ENCODE measurements around the gene CKB. TPM values are rescaled to one million over a fixed set of nuclear protein-coding genes. Genes with fewer than 3 reads are reported as not detected.
"Not testable (repeated sequence)": the region's sequence is repeated elsewhere in the genome, so short reads cannot be mapped to it uniquely, and the experiment has no call there.

CKB gene
- polyA plus RNA-seq, 1 donor from 2014 or later: 0.61 TPM

DNA sequence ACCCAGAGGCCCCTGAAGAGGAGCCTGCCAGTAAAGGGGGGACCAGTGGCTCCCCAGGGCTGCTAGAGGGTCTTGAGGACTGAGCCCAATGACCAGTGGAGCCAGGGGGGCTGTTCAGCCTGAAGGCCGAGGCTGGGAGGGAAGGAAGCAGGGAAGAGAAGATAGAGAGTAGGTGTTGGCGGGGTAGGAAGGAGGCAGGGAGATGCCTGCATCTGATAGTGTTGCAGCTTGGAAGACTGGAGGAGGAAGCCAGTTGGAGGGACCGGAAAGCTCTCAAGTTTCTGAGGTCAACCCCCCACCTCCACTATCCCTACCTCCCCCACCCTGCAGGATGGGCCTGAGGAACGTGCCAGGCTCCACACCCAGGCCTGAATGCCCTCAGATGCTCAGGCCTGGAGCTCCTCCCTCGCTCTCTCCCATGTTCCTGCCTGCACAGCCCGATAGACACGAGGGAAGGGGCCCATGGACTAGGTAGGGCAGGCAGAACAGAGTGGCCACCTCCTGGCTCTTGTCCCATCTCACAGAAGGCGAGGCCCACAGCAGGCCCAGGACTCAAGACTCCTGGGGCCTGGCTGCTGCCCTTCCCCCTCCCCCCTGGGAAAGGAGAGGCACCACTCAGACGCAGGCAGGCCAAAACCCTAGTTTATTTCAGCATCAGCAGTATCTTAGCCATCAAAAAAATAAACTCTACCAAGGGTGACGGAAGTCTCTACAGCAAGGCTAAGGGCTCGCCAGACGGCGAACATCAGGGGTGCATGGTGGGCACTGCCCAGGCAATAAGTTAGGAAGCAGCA lies 3.4 kb downstream of the CKB start:
- peak overlapping the region in 1 of 3 donors; percentile 39 for H3K27ac Mint-ChIP-seq
- H3K36me3 Mint-ChIP-seq: no peaks in the 10 kb centered on the region
- H3K27me3 Mint-ChIP-seq: peaks cover 13% of the 10 kb centered on the region
- H3K4me3 Mint-ChIP-seq: peak overlapping the region in 3 of 4 donors; percentile 36 to 90 (median 80)
- no peaks in the 10 kb centered on the region for H3K9me3 Mint-ChIP-seq
- peaks cover 1 to 9% (median 4%) of the 10 kb centered on the region in 3 donors for H3K4me1 Mint-ChIP-seq

DNA sequence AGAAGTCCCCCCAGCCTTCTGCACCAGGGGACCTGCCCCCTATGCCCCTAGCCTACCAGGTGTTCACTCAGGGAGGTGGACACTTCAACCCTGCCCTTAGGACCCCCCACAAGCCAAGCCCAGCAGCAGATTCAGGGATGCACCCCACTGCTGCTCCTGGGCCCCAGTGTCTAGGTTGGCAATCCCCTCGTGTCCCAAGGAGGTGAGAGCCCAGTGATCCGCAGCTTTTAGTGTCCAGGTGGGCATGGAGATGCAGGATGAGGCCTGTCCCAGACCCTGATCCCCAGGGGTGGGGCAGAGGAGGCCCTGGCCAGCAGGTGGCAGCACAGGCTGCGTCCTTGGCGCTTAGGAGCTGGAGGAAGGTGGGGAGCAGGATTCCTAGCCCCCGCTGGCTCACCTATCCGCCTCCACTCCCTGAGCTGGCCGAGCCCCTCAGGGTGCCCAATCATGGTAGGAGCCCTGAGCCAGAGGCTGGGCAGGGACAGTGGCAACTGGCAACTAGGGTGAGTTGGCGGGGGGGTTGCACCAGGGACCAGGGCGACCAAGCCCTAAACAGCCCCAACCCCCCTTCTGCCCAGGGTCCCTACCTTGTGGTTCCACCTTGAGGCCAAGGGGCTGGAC lies 4.1 kb downstream of the CKB start:
- no peaks in the 10 kb centered on the region for H3K36me3 Mint-ChIP-seq
- H3K27me3 Mint-ChIP-seq: peaks cover 13% of the 10 kb centered on the region
- peak overlapping the region in 1 of 4 donors; percentile 80 for H3K4me3 Mint-ChIP-seq
- no peak overlapping the region for H3K27ac Mint-ChIP-seq
- H3K9me3 Mint-ChIP-seq: no peaks in the 10 kb centered on the region
- H3K4me1 Mint-ChIP-seq: peaks cover 1 to 4% (median 2%) of the 10 kb centered on the region in 3 donors

DNA sequence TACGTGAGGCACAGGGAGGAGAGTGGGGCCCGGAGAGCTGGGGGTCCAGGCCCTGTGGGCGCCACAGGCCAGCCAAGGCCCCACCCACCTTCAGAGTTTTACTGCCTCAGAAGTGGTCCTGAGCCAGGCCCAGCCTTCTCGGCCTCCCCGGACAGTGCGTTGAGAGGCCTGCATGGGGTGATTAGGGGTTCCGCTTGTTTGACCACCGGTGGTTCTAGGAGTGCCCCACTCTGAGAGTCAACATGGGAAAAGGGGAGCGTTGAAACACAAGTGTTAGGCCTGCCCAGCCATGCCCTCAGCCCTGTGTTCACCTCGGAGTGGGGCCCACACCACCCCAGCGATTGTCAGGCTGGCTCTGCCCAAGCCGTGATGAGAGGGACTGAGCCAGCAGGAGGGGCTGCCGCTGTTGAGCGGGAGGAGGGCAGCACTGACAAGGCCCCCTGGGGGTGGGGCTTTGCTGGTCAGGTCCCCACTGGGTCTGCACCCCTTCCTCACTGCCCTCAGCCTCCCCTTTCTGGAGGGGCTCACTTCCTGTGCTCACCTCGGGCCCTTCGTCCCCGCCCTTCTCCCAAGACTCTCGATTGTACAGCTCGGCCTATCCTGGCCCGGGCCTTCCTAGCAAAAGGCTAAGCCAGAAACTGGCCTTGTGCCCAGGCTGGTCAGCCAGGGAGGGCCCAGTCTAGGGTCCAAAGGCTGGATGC lies 4.8 kb downstream of the CKB start:
- Mint-ChIP-seq H3K4me3 (no peak overlapping the region), H3K27me3 (peaks cover 11% of the 10 kb centered on the region), H3K4me1 (peaks cover 0 to 4% (median 1%) of the 10 kb centered on the region in 3 donors)

GRCh38 chr14:103517174-103517566 lies 5.5 kb downstream of the CKB start:
- no peak overlapping the region for H3K27ac Mint-ChIP-seq
- H3K4me3 Mint-ChIP-seq: no peak overlapping the region
- H3K27me3 Mint-ChIP-seq: peaks cover 10% of the 10 kb centered on the region
- H3K9me3 Mint-ChIP-seq: no peaks in the 10 kb centered on the region
- H3K36me3 Mint-ChIP-seq: no peaks in the 10 kb centered on the region
- H3K4me1 Mint-ChIP-seq: peaks cover 0 to 4% (median 1%) of the 10 kb centered on the region in 3 donors

More for the DNA sequence above, 4.8 kb downstream of the CKB start:
- H3K27ac Mint-ChIP-seq: no peak overlapping the region
- no peaks in the 10 kb centered on the region for H3K9me3 Mint-ChIP-seq
- no peaks in the 10 kb centered on the region for H3K36me3 Mint-ChIP-seq

GRCh38 chr14:103516426-103517173 lies 6.0 kb downstream of the CKB start:
- Mint-ChIP-seq H3K9me3 (no peaks in the 10 kb centered on the region), H3K4me3 (peak overlapping the region in 1 of 4 donors; percentile 12), H3K36me3 (no peaks in the 10 kb centered on the region), H3K27me3 (peaks cover 9% of the 10 kb centered on the region), H3K27ac (no peak overlapping the region), H3K4me1 (peaks cover 0 to 4% (median 1%) of the 10 kb centered on the region in 3 donors)

GRCh38 chr14:103514596-103515421 lies 7.8 kb downstream of the CKB start:
- Mint-ChIP-seq H3K9me3 (no peaks in the 10 kb centered on the region), H3K4me1 (peaks cover 0 to 3% (median 0%) of the 10 kb centered on the region in 3 donors), H3K36me3 (peaks cover 6% of the 10 kb centered on the region), H3K4me3 (no peak overlapping the region), H3K27me3 (peaks cover 6% of the 10 kb centered on the region), H3K27ac (no peak overlapping the region)

DNA sequence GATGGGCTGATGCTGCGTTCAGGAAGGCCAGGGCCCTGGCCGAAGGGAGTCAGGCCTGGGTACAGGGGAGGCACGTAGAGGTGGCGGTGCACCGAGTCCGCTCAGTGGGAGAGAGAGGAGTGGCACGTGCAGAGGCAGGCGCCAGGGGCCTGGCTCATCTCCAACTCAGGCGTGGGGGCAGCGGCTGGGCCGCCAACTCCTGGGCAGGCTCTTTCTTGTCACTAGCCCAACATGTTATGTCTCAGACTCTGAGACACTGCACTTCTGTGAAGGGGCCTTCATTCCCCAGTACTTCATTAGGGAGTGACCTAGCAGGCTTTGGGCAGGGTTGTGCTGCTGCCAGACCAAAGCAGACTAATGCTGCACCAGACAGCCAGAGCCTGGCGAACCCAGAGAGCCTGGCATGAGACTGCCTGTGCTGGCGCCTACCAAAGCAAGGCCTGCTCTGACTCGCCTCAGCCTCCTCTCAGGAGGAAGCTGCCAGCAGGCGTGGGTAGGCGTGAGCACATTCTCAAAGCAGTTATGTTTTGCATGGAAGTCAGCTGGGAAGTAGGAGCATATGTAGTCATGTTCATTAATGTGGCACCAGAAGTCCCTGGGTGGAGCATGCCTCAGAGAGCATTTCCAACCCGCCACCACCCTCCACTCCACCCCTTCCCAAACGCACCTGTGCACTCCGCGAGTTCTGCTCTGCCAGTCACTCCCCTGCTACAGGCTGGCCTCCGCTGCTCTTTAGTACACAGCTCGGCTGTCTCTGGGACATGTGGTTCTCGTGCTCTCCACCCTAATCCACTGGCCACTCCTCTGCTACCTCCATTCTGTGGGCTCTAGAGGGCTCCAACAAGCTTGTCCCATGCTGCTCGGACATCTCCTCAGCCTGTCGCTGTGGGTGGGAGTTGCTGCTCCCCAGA lies 9.7 kb downstream of the CKB start:
- no peaks in the 10 kb centered on the region for H3K9me3 Mint-ChIP-seq
- H3K27me3 Mint-ChIP-seq: no peaks in the 10 kb centered on the region
- H3K4me3 Mint-ChIP-seq: no peak overlapping the region
- H3K36me3 Mint-ChIP-seq: peaks cover 8% of the 10 kb centered on the region
- no peak overlapping the region for H3K27ac Mint-ChIP-seq
- H3K4me1 Mint-ChIP-seq: peaks cover 0 to 3% (median 0%) of the 10 kb centered on the region in 3 donors

DNA sequence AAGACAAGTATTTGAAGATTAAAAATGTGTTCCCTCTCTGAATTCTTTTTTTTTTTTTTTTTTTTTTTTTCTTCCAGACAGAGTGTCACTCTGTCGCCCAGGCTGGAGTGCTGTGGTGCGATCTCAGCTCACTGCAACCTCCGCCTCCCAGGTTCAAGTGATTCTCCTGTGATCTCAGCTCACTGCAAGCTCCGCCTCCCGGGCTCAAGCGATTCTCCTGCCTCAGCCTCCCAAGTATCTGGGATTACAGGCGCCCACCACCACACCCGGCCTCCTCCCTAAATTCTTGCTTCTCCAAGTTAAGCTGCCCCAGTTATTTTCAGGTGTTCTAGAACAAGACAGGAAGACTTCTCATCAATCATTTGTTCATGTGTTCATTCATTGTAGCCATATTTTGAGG lies 10.4 kb downstream of the CKB start:
- not testable (repeated sequence) for H3K36me3 Mint-ChIP-seq, H3K4me3 Mint-ChIP-seq, H3K4me1 Mint-ChIP-seq, H3K27ac Mint-ChIP-seq, H3K27me3 Mint-ChIP-seq, H3K9me3 Mint-ChIP-seq

DNA sequence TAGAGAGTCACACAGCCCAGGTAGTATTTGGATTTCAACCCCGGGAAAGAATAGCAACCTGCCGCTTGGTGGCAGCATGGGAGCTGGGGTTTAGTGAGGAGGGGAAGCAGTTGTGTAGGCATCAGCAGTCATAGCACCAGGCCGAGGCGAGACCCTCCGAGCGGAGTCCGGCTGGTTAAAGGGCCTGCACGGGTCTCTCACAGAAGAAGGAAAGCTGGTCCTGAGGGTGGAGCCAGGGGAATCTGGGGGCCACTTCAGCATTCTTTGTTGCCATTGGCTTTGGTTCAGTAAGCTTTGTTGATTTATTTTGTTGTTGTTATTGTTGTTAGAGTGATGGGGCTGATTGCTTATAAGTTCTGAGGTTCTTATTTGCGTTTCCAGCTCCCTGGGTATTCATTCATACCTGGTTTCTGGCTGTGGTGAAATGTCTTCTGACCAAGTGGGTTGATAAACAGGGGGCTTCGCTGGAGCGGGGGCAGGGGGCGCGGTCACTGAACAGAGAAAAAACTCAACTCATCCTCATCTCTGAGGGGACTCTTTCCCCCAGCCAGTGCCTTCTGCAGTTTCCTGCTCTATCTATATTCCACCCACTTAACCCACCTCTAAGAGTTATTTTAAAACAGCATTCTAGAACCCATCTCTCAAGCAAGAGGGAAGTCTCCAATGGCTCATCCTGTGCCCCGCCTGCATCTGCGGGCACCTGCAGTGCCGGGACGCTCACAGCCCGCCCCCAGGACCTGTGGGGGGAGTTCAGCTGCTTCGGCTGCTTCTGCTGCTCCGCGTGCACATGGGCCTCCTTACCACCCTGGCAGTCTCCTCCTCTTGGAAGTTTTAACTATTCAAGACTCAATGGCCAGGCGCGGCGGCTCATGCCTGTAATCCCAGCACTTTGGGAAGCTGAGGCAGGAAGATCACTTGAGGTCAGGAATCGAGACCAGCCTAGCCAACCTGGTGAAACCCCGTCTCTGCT lies 11.6 kb downstream of the CKB start:
- Mint-ChIP-seq H3K36me3 (peaks cover 8% of the 10 kb centered on the region), H3K4me3 (peak overlapping the region in 1 of 4 donors; percentile 12), H3K27ac (peak overlapping the region in 1 of 3 donors; percentile 5), H3K27me3 (no peaks in the 10 kb centered on the region), H3K4me1 (peaks cover 0 to 3% (median 1%) of the 10 kb centered on the region in 3 donors), H3K9me3 (no peaks in the 10 kb centered on the region)

GRCh38 chr14:103509864-103510723 lies 12.5 kb downstream of the CKB start:
- Mint-ChIP-seq H3K4me3 (peak overlapping the region in 2 of 4 donors; percentile 12 to 29), H3K36me3 (peaks cover 9% of the 10 kb centered on the region), H3K4me1 (peaks cover 0 to 4% (median 3%) of the 10 kb centered on the region in 3 donors), H3K27me3 (no peaks in the 10 kb centered on the region), H3K27ac (peak overlapping the region in 2 of 3 donors; percentile 5 to 58), H3K9me3 (no peaks in the 10 kb centered on the region)

DNA sequence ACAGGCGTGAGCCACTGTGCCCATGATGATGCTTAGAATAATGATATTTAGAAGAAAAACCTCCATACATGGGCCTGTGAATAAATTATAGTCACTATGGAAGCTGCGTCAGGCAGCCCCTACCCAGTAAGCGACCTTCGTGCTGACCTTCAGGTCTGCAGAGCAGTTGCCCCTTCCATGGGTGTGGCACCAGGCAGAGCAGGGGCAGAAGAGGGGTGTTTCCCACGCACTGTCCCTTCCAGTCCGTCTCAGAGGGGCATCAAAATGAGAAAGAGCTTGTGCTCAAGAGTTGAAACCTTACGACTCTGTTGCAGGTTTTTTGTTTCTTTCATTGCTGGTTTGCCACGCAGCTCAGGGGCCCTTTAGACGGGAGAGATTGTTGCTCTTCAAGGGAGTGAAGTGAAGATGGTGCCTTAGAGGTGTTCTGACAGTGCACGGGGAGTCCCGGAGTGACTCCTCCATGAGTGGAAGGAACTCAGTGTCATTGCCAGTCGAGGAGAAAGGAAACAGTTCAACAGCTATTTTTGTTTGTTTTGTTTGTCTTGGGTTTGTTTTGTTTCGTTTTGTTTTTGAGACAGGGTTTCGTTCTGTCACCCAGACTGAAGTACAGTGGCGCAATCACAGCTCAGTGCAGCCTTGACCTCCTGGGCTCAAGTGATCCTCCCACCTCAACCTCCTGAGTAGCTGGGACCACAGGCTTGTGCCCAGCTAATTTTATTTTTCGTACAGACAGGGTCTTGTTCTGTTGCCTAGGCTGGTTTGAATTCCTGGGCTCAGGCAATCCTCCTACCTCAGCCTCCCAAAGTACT lies 13.9 kb downstream of the CKB start:
- Mint-ChIP-seq H3K36me3 (peaks cover 9% of the 10 kb centered on the region), H3K27ac (peak overlapping the region in 2 of 3 donors; percentile 34 to 76), H3K4me3 (no peak overlapping the region), H3K4me1 (peaks cover 0 to 4% (median 0%) of the 10 kb centered on the region in 3 donors), H3K9me3 (no peaks in the 10 kb centered on the region), H3K27me3 (no peaks in the 10 kb centered on the region)
